ENCODE data around the gene VDAC2.
"Not testable (repeated sequence)": the region's sequence is repeated elsewhere in the genome, so short reads cannot be mapped to it uniquely, and the experiment has no call there.

DNA sequence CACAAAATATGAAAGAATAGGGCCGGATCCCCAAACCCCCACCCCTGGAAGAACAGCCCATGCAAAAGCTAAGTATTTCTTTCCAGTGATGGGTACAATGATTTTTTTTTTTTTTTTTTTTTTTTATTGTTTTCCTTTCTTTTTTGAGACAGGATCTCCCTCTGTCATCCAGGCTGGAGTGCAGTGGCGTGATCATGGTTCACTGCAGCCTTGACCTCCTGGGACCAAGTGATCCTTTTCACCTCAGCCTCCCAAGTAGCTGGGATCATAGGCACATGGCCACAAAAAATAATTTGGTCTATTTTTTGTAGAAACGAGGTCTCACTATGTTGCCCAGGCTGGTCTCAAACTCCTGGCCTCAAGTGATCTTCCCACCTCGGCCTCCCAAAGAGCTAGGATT lies 16.0 kb upstream of the VDAC2 start:
- TF ChIP-seq, protein P1, sequence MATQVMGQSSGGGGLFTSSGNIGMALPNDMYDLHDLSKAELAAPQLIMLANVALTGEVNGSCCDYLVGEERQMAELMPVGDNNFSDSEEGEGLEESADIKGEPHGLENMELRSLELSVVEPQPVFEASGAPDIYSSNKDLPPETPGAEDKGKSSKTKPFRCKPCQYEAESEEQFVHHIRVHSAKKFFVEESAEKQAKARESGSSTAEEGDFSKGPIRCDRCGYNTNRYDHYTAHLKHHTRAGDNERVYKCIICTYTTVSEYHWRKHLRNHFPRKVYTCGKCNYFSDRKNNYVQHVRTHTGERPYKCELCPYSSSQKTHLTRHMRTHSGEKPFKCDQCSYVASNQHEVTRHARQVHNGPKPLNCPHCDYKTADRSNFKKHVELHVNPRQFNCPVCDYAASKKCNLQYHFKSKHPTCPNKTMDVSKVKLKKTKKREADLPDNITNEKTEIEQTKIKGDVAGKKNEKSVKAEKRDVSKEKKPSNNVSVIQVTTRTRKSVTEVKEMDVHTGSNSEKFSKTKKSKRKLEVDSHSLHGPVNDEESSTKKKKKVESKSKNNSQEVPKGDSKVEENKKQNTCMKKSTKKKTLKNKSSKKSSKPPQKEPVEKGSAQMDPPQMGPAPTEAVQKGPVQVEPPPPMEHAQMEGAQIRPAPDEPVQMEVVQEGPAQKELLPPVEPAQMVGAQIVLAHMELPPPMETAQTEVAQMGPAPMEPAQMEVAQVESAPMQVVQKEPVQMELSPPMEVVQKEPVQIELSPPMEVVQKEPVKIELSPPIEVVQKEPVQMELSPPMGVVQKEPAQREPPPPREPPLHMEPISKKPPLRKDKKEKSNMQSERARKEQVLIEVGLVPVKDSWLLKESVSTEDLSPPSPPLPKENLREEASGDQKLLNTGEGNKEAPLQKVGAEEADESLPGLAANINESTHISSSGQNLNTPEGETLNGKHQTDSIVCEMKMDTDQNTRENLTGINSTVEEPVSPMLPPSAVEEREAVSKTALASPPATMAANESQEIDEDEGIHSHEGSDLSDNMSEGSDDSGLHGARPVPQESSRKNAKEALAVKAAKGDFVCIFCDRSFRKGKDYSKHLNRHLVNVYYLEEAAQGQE (IDR thresholded peaks at IDR 0.05; ENCODE audit: borderline replicate concordance): not testable (repeated sequence)
- TF ChIP-seq, protein P2, sequence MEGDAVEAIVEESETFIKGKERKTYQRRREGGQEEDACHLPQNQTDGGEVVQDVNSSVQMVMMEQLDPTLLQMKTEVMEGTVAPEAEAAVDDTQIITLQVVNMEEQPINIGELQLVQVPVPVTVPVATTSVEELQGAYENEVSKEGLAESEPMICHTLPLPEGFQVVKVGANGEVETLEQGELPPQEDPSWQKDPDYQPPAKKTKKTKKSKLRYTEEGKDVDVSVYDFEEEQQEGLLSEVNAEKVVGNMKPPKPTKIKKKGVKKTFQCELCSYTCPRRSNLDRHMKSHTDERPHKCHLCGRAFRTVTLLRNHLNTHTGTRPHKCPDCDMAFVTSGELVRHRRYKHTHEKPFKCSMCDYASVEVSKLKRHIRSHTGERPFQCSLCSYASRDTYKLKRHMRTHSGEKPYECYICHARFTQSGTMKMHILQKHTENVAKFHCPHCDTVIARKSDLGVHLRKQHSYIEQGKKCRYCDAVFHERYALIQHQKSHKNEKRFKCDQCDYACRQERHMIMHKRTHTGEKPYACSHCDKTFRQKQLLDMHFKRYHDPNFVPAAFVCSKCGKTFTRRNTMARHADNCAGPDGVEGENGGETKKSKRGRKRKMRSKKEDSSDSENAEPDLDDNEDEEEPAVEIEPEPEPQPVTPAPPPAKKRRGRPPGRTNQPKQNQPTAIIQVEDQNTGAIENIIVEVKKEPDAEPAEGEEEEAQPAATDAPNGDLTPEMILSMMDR (IDR thresholded peaks at IDR 0.05; ENCODE audit: poor library complexity, severe bottlenecking): not testable (repeated sequence)

All from neural cell (in vitro differentiated cells).